Measurements from ENCODE around the gene RBM17.
A peak's percentile ranks its signal among the peaks of the same experiment; 100 is the strongest.
"Not testable (repeated sequence)": the region's sequence is repeated elsewhere in the genome, so short reads cannot be mapped to it uniquely, and the experiment has no call there.

RBM17 gene, protein sequence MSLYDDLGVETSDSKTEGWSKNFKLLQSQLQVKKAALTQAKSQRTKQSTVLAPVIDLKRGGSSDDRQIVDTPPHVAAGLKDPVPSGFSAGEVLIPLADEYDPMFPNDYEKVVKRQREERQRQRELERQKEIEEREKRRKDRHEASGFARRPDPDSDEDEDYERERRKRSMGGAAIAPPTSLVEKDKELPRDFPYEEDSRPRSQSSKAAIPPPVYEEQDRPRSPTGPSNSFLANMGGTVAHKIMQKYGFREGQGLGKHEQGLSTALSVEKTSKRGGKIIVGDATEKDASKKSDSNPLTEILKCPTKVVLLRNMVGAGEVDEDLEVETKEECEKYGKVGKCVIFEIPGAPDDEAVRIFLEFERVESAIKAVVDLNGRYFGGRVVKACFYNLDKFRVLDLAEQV

DNA sequence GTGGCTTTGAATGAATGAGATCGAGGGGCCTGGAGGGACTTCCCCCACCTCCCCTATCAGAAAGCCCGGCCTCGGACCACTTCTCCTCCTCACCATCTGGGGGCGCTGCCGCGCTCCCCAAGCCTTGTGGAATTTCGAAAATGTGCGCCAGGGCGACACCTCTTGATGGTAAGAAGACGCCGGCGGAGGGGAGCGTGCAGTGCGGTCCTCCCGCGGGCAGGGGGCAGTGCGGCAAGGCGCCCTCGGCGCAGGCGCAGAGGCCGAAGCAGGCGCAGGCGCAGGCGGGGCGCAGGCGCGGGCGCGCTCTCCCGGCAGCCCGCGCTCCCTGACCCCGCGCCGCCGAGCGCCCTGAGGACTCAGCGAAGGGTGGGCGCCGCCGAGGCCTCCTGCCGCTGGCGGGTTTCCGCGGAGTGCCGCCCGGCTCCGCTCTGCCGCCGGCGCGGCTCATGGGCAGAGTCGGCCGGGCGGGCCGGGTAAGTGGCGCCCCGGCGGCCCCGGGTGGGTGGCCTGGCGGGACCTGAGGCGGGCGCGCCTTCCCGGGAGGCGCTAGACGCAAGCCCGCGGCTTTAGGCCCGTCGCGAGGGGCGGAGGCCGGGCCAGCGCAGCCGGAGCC, at the start of gene RBM17:
Gene RBM17 (plus strand): TSS at position 314 of the 613 bp plus-strand sequence. CDS start 8,032 bp downstream, outside the sequence.
- DNase-seq, result peak; percentile 93

GRCh38 chr10:6039711-6040110, 49.1 kb upstream of the RBM17 start:
- DNase-seq, result no peak

DNA sequence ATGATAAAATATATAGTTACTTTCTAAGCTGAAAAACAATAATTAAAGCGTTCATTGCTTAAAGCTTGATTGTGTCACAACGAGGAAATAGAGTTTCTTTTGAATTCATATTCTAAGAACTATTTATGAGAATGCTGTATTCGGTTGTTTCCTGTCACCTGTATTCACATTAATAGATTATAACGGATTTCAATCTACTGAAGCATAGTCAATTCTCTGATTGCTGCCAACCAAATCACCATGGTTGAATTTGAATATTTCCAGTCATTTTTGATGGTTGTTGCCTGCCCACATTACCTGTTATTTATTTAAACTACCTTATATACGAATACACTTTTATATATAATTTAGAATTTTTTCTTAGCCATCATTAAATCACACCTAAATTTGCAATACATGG, 48.6 kb upstream of the RBM17 start:
- DNase-seq, result no peak

- DNase-seq, result not testable (repeated sequence)
These were observed 45.5 kb upstream of the RBM17 start for GRCh38 chr10:6043377-6043776.

DNA sequence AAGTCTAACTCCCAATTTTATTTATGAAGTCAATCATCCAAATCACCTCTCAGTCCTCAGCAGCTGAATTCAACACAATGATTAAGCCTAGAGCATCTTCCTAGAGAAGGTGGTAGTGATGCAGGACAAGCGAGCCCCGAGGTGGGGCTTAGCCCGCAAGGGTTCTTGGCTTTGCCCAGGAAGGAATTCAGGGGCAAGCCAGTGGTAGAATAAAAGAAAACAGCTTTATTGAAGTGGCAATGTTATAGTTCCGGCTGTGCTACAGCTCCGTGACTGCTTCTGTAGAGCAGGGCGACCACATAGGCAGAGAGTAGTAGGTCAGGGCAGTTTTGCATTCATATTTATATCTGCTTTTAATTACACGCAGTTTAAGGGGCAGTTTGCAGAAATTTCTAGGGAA, 44.8 kb upstream of the RBM17 start:
- no peak for DNase-seq

- DNase-seq, result no peak
These were observed 44.0 kb upstream of the RBM17 start for GRCh38 chr10:6044751-6045313.

GRCh38 chr10:6045314-6045848, 43.5 kb upstream of the RBM17 start:
- no peak for DNase-seq

DNA sequence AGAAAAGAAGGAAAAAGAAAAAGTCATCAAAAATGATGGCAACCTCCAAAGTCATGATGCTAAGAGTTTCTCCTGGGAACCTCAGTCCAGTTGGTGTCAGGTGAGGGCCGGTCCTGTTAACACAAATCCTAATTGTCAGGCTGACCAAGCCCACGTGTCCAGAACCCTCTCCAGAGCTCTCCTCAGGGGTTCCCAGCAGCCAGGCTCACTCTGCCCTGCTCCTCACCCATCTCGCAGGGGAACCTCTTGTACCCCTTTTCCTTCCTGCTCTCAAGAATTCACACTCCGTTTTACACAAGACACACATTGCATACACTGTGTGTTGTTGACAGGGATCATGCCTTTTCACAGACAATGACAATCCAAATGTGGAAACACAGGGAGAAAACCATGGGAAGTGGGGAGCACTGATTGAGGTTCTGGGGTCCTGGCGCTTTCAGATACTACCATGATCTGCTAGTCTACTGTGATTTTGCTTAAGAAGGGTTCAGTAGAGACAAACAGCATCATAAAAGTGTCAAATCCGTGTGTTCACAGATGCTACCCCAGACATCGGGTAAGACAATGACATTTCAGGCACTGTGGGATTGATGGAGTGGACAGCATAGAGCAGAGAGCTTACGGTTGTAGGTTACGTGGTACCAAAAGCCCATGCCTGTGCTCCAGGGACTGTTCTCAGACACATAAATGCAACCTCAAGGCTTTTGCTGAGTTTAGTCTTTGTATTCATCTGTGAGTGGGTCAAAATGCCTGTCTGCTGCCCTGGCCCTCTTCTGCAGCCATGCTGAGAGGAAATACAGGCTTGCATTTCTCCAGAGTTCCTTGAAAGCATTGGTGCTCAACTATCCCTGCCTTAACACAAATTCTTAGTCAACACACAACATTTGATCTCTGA, 42.7 kb upstream of the RBM17 start:
- DNase-seq, result no peak

- DNase-seq, result no peak
These were observed 41.8 kb upstream of the RBM17 start for GRCh38 chr10:6046773-6047611.

DNA sequence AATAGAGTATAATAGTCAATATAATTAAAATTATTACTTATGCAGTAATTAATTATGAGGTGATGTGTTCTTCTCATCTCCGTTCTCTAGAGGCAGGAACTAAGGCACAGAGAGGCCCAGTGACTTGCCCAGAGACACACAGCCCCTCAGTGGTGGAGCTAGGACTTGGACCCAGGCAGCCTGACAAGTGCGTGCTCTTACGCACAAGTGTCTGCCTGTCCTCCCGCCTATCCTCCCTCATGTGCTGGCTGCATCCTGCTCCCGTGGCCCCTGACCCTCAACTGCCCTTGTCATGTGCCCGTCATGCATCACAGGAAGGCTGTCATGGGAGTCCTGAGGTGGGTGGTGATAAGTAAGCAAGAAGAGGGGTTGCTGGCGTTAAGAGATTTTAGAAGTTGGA, 41.0 kb upstream of the RBM17 start:
- DNase-seq, result no peak

DNA sequence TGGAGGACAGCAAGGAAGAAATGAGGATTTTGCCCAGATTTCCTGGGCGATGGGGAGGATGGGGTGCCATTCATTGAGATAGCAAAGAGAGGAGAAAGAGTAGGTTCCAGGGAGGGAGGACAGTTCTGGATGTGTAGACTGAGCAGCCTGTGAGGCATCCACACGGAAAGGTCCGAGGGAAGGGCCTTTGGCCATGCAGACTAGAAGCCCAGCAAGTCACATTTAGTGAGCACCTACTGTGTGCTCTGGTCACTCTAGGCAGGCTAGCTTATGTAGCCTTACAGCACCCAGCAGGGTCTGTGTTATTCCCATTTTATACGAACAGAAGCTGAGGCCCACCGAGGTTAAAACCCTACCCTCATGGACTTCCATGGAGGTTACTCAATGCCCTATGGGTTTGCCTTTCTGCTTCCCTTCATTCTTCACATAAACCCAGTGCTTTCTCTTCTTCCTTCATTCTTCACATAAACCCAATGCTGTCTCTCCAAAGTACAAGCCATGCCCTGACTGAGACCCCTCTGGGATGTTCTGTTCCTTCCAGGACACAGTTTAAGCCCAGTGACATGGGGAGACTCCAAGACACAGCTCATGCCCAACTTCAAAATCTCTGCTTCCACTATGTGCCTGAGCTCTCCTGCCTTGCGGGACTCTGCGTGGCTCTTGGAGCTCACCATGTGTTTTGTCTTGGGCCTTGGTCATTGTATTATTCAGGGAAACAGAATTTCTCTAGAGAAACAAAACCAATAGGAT, 40.4 kb upstream of the RBM17 start:
- DNase-seq, result no peak

DNA sequence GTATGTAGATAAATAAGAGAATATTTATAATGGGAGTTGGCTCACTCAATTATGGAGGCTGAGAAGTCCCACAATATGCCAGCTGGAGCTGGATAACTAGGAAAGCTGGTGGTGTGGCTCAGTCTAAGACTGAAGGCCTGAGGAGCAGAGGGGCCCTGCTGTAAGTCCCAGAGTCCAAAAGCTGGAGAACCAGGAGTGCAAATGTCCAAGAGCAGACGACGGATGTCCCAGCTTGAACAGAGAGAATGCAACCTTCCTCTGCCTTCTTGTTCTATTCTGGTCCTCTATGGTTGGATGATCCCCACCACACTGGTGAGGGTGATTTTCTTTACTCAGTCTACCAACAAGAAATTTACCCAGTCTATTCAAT, 39.8 kb upstream of the RBM17 start:
- no peak for DNase-seq

DNA sequence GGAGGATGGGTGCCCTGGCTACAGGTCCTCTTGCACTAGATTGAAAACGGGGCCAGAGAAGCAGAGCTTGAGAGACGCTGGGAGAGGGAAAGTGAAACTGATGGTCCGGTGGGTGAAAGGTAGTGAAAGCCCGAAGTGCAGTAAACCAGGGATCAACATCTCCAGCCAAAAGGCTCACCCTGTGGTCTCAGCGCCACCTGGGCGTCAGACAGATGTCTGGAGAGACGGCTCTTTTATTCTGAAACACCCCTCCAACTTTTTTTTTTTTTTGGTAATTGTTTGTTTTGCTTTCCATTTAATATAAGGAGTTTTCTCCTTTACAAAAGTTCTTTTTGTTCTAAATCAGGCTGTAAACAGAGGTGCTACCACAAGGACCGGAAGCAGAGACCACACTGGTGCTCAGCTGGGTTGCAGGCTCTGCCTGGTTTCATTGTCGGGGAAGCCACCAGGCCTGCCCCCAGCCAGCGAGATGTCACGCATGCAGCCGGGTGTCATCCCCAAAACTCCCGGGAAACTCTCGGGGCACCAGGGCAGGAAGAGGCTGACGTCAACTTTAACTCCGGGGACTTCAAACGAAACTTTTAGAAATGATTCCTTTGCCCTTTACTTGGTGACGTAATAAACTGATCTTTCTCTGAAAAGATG, 37.9 kb upstream of the RBM17 start:
- DNase-seq, result peak; percentile 8

GRCh38 chr10:6052247-6053221, 36.3 kb upstream of the RBM17 start:
- no peak for DNase-seq

DNA sequence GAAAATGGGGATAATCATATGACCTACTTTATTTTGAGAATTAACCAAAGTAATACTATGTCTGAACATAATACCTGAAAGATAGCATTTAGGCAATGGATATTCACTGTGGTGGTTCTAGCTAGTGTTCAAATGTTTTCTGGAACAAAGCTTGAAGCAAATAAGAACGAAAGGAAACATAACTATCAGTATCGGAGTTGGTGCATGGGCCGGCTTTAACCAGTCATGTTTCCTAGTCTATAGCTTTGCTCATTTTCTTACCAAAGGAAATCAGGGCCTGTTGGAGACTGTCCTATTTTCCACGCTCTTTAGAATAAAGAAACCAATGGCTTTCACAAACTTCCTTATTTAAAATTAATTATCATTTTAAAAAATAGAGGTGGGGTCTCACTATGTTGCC, 35.5 kb upstream of the RBM17 start:
- DNase-seq, result no peak

- no peak for DNase-seq
These were observed 34.8 kb upstream of the RBM17 start for GRCh38 chr10:6053816-6054631.

GRCh38 chr10:6054884-6055283, 34.0 kb upstream of the RBM17 start:
- no peak for DNase-seq

DNA sequence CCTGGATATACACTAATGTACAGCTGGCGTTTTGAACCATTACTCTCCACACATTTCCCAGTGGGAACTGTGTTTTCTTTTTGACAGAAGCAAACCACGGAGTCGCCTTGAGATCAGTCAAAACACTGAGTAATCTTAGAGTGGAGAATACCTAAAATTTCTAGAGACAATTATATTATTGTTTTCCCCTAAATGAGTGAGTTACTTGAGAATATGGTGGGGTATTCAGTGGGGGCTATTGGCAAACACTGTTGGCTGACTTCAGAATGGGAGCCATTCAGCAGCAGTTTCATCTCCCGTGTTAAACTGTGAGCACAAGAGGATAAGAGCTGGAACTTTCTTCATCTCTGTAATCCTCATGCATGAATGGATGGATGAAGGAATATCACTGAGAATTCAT, 32.9 kb upstream of the RBM17 start:
- no peak for DNase-seq
